Cardiac muscle cell (in vitro differentiated cells and primary cell): Measurements from ENCODE around the gene ATP4A. TPM values are rescaled to one million over a fixed set of nuclear protein-coding genes. Genes with fewer than 3 reads are reported as not detected.
A peak's percentile ranks its signal among the peaks of the same experiment; 100 is the strongest.

Source experiments
- DNase-seq, 2 donors: peaks; one replicate each; pipeline versions ENCODE4 v3.0.0 to v3.0.0-alpha.2; 2010 to 2017; ENCODE audit warnings: low read depth in 1 of 2, low spot score in 1 of 2
- H3K27ac ChIP-seq: fragments of 200-600 bp; sonication (generic); 2 replicates; pipeline ENCODE4 v1.5.1; 2016
- H3K27me3 ChIP-seq: fragments of 200-600 bp; sonication (generic); 2 replicates; pipeline ENCODE4 v1.6.0; 2016; ENCODE audit warnings: control low read depth
- H3K36me3 ChIP-seq: fragments of 200-600 bp; sonication (generic); 2 replicates; pipeline ENCODE4 v1.5.1; 2016; ENCODE audit warnings: control low read depth
- H3K4me1 ChIP-seq: fragments of 200-600 bp; sonication (generic); 2 replicates; pipeline ENCODE4 v1.8.1; 2017; ENCODE audit warnings: low read depth, mild to moderate bottlenecking, mixed run types
- H3K4me3 ChIP-seq: fragments of 200-600 bp; sonication (generic); 2 replicates; pipeline ENCODE4 v1.5.1; 2016; ENCODE audit warnings: mild to moderate bottlenecking
- H3K9me3 ChIP-seq: fragments of 200-600 bp; sonication (generic); 2 replicates; pipeline ENCODE4 v1.5.1; 2017; ENCODE audit warnings: low read depth, mild to moderate bottlenecking, control low read depth
- CTCF ChIP-seq: IDR thresholded peaks from 2 replicates; pipeline ENCODE4 v1.5.1; 2012; ENCODE audit warnings: low read depth, mild to moderate bottlenecking, low read length
- polyA plus RNA-seq: library from polyadenylated mRNA; unstranded; fragments of >200 nt; fragmentation: Nextera tagmentation; extraction: Ambion mirVana; gene quantifications from 2 replicates; pipeline ENCODE4 v1.2.1, GENCODE V29; 2016
- total RNA-seq: library from RNA; depleted of rRNA; stranded (reverse); fragments of >200 nt; gene quantifications from 2 replicates; pipeline ENCODE4 v1.2.3, GENCODE V29; 2016

The ATP4A gene
- total and polyA plus RNA-seq, 2 experiments from 2014 or later, result 0.10 to 0.74 TPM

GRCh38 chr19:35502751-35503150 lies 60.7 kb downstream of the ATP4A start:
- no peaks in the 10 kb centered on the region for H3K36me3 ChIP-seq
- H3K9me3 ChIP-seq, result no peaks in the 10 kb centered on the region
- peaks cover 4% of the 10 kb centered on the region for H3K4me1 ChIP-seq
- DNase-seq, result peak in 1 of 2 donors; percentile 45
- no peaks in the 10 kb centered on the region for H3K27me3 ChIP-seq
- TF ChIP-seq CTCF, result no peak
- H3K4me3 ChIP-seq, result no peak overlapping the region
- H3K27ac ChIP-seq, result peak overlapping the region; percentile 81

- no peak for TF ChIP-seq CTCF
- no peak overlapping the region for H3K27ac ChIP-seq
- H3K9me3 ChIP-seq, result no peaks in the 10 kb centered on the region
- peaks cover 4% of the 10 kb centered on the region for H3K4me1 ChIP-seq
- no peaks in the 10 kb centered on the region for H3K36me3 ChIP-seq
- H3K27me3 ChIP-seq, result no peaks in the 10 kb centered on the region
- no peak overlapping the region for H3K4me3 ChIP-seq
- peak in 1 of 2 donors; percentile 53 for DNase-seq
These were observed 61.8 kb downstream of the ATP4A start for GRCh38 chr19:35501684-35502083.

GRCh38 chr19:35500611-35501010 lies 62.8 kb downstream of the ATP4A start:
- H3K27me3 ChIP-seq, result no peaks in the 10 kb centered on the region
- no peaks in the 10 kb centered on the region for H3K9me3 ChIP-seq
- H3K4me1 ChIP-seq, result peaks cover 7% of the 10 kb centered on the region
- H3K36me3 ChIP-seq, result no peaks in the 10 kb centered on the region
- H3K4me3 ChIP-seq, result no peak overlapping the region
- no peak for TF ChIP-seq CTCF
- no peak overlapping the region for H3K27ac ChIP-seq
- no peak for DNase-seq

Other genes starting within 250 kb of the ATP4A start
- gene CD22, start 234.5 kb downstream of the ATP4A start, total RNA-seq, result 0.28 and 0.51 TPM in 2 replicates
- 0.50 TPM in 1 of 2 replicates, not detected in the other for gene CD22, start 234.5 kb downstream of the ATP4A start, polyA plus RNA-seq
- gene FFAR1, start 215.8 kb downstream of the ATP4A start, total RNA-seq, result not detected in 2 replicates
- 0.11 TPM in 1 of 2 replicates, not detected in the other for gene FFAR1, start 215.8 kb downstream of the ATP4A start, polyA plus RNA-seq
- 0.21 TPM in 1 of 2 replicates, not detected in the other for gene FFAR3, start 205.2 kb downstream of the ATP4A start, total RNA-seq
- not detected in 2 replicates for gene FFAR3, start 205.2 kb downstream of the ATP4A start, polyA plus RNA-seq
- gene GPR42, start 192.6 kb downstream of the ATP4A start, total RNA-seq, result 0.33 and 0.42 TPM in 2 replicates
- gene GPR42, start 192.6 kb downstream of the ATP4A start, polyA plus RNA-seq, result 0.32 TPM in 1 of 2 replicates, not detected in the other
- gene FFAR2, start 115.4 kb downstream of the ATP4A start, total RNA-seq, result not detected in 2 replicates
- gene FFAR2, start 115.4 kb downstream of the ATP4A start, polyA plus RNA-seq, result not detected in 2 replicates
- gene KRTDAP, start 73.2 kb downstream of the ATP4A start, total RNA-seq, result 0.60 TPM in 1 of 2 replicates, not detected in the other
- 1.4 and 2.2 TPM in 2 replicates for gene KRTDAP, start 73.2 kb downstream of the ATP4A start, polyA plus RNA-seq
- gene DMKN, start 50.0 kb downstream of the ATP4A start, total RNA-seq, result 232 and 289 TPM in 2 replicates
- 220 and 329 TPM in 2 replicates for gene DMKN, start 50.0 kb downstream of the ATP4A start, polyA plus RNA-seq
- gene SBSN, start 35.3 kb downstream of the ATP4A start, total RNA-seq, result 0.15 TPM in 1 of 2 replicates, not detected in the other
- gene SBSN, start 35.3 kb downstream of the ATP4A start, polyA plus RNA-seq, result not detected in 2 replicates
- gene GAPDHS, start 30.2 kb downstream of the ATP4A start, total RNA-seq, result 0.46 TPM in 1 of 2 replicates, not detected in the other
- gene GAPDHS, start 30.2 kb downstream of the ATP4A start, polyA plus RNA-seq, result not detected in 2 replicates
- gene TMEM147, start 18.0 kb downstream of the ATP4A start, total RNA-seq, result 95.9 and 149 TPM in 2 replicates
- gene TMEM147, start 18.0 kb downstream of the ATP4A start, polyA plus RNA-seq, result 186 and 260 TPM in 2 replicates
- not detected in 2 replicates for gene PMIS2, start 22.5 kb upstream of the ATP4A start, total RNA-seq
- gene PMIS2, start 22.5 kb upstream of the ATP4A start, polyA plus RNA-seq, result not detected in 2 replicates
- 17.2 and 20.5 TPM in 2 replicates for gene HAUS5, start 49.1 kb upstream of the ATP4A start, total RNA-seq
- gene HAUS5, start 49.1 kb upstream of the ATP4A start, polyA plus RNA-seq, result 25.5 and 29.6 TPM in 2 replicates
- gene RBM42, start 65.4 kb upstream of the ATP4A start, total RNA-seq, result 128 and 146 TPM in 2 replicates
- 161 and 170 TPM in 2 replicates for gene RBM42, start 65.4 kb upstream of the ATP4A start, polyA plus RNA-seq
- gene ETV2, start 78.1 kb upstream of the ATP4A start, total RNA-seq, result 1.1 and 3.1 TPM in 2 replicates
- 3.1 and 4.0 TPM in 2 replicates for gene ETV2, start 78.1 kb upstream of the ATP4A start, polyA plus RNA-seq
- gene COX6B1, start 84.7 kb upstream of the ATP4A start, total RNA-seq, result 817 and 1,352 TPM in 2 replicates
- gene COX6B1, start 84.7 kb upstream of the ATP4A start, polyA plus RNA-seq, result 1,159 and 1,609 TPM in 2 replicates
- 1.2 TPM in 1 of 2 replicates, not detected in the other for gene UPK1A, start 102.9 kb upstream of the ATP4A start, total RNA-seq
- gene UPK1A, start 102.9 kb upstream of the ATP4A start, polyA plus RNA-seq, result 0.67 and 1.4 TPM in 2 replicates
- not detected in 2 replicates for gene ZBTB32, start 140.9 kb upstream of the ATP4A start, total RNA-seq
- gene ZBTB32, start 140.9 kb upstream of the ATP4A start, polyA plus RNA-seq, result 0.53 and 0.59 TPM in 2 replicates
- gene KMT2B, start 154.3 kb upstream of the ATP4A start, total RNA-seq, result 18.2 and 38.1 TPM in 2 replicates
- gene KMT2B, start 154.3 kb upstream of the ATP4A start, polyA plus RNA-seq, result 8.9 and 11.9 TPM in 2 replicates
- gene IGFLR1, start 178.8 kb upstream of the ATP4A start, total RNA-seq, result 1.5 and 2.6 TPM in 2 replicates
- gene IGFLR1, start 178.8 kb upstream of the ATP4A start, polyA plus RNA-seq, result 2.4 and 5.5 TPM in 2 replicates
- gene U2AF1L4, start 181.8 kb upstream of the ATP4A start, total RNA-seq, result 30.3 and 40.2 TPM in 2 replicates
- gene U2AF1L4, start 181.8 kb upstream of the ATP4A start, polyA plus RNA-seq, result 45.5 and 61.7 TPM in 2 replicates
- gene PSENEN, start 182.0 kb upstream of the ATP4A start, total RNA-seq, result 43.7 and 65.4 TPM in 2 replicates
- gene PSENEN, start 182.0 kb upstream of the ATP4A start, polyA plus RNA-seq, result 158 and 173 TPM in 2 replicates
- 16.0 and 16.8 TPM in 2 replicates for gene LIN37, start 184.9 kb upstream of the ATP4A start, total RNA-seq
- 11.4 and 16.3 TPM in 2 replicates for gene LIN37, start 184.9 kb upstream of the ATP4A start, polyA plus RNA-seq
- gene HSPB6, start 193.4 kb upstream of the ATP4A start, total RNA-seq, result 0.51 and 2.5 TPM in 2 replicates
- gene HSPB6, start 193.4 kb upstream of the ATP4A start, polyA plus RNA-seq, result 0.76 and 2.6 TPM in 2 replicates
- gene PROSER3, start 194.5 kb upstream of the ATP4A start, total RNA-seq, result 14.8 and 16.3 TPM in 2 replicates
- 28.9 and 35.7 TPM in 2 replicates for gene PROSER3, start 194.5 kb upstream of the ATP4A start, polyA plus RNA-seq
- gene ARHGAP33, start 211.9 kb upstream of the ATP4A start, total RNA-seq, result 10.9 and 47.4 TPM in 2 replicates
- 16.1 and 31.9 TPM in 2 replicates for gene ARHGAP33, start 211.9 kb upstream of the ATP4A start, polyA plus RNA-seq
- gene PRODH2, start 249.2 kb upstream of the ATP4A start, total RNA-seq, result 0.09 TPM in 1 of 2 replicates, not detected in the other
- gene PRODH2, start 249.2 kb upstream of the ATP4A start, polyA plus RNA-seq, result not detected in 2 replicates